GM21360 (cell line): ENCODE measurements around the gene AQP5.

ENCODE experiments used
- ATAC-seq: cut with Tn5 transposase; IDR thresholded peaks from one replicate; pipeline ENCODE4 v1.9.1; 2021; ENCODE audit warnings: mild to moderate bottlenecking, moderate library complexity; ENCODE audit not compliant: unreplicated experiment

AQP5 gene

DNA sequence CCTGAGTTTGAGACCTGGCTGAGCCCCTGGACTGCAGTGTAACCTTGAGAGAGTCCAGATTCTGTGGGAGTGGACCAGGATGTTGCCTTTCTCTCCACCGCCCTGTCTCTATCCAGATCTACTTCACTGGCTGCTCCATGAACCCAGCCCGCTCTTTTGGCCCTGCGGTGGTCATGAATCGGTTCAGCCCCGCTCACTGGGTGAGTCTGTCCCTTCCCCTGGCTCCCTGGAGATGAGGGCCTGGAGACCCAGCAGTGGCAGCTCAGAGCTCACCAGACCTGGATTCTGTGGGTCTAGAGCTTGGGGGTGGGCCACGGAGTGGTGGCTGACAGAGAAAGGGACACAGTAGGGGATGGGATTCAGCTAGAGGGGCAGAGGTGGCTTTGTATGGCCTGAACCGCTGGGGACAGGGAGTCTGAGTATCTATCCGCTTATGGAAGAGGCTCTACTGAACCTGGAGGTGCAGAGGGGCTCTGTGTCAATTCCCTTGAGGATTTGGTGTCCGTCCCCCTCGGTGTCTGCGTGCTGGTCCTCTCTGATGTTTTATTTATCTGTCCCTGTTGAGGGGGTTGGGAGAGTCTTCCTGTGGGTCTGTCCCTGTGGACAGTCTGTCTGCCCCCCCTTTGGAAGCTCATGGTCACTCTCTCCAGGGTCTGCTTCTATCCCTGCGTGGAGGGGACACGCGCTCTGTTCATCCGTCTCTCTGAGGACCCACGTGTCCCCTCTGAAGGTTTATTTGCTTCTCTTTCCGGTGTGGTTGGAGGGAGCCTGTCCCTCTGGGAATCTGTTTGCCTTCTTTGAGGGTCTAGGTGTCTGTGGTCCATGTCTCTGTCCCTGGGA lies 2.5 kb downstream of the AQP5 start:
- ATAC-seq = no peak

DNA sequence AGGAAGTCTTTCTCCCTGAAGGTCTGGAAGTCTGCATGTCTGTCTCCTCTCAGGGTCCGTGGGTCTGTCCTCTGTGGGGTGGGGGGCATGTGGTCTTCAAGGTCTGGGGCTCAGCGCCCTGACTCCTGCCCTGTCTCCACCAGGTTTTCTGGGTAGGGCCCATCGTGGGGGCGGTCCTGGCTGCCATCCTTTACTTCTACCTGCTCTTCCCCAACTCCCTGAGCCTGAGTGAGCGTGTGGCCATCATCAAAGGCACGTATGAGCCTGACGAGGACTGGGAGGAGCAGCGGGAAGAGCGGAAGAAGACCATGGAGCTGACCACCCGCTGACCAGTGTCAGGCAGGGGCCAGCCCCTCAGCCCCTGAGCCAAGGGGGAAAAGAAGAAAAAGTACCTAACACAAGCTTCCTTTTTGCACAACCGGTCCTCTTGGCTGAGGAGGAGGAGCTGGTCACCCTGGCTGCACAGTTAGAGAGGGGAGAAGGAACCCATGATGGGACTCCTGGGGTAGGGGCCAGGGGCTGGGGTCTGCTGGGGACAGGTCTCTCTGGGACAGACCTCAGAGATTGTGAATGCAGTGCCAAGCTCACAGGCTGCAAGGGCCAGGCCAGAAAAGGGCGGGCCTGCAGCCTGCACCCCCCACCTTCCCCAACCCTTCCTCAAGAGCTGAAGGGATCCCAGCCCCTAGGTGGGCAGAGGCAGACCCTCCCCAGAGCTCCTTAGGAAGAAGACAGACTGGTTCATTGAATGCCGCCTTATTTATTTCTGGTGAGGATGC lies 3.4 kb downstream of the AQP5 start:
- ATAC-seq = no peak

DNA sequence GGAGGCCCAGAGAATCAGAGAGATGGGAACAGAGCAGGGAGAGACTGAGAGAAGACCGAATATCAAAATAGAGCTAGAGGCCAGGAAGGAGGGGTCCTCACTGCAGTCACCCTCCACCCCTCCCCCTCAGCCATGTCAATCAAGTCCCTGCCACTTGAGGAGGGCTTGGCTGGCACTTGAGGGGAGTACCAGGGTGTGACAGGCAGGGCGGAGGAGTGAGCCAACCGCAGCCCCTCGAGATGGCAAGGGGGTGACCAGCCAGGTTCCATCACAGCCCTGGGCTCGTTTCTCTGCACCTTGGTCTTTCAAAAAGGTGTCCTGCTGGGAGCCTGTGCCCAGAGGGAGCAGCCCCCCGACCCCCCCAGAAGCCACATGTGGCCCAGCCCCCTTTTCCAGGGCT lies 4.2 kb downstream of the AQP5 start:
- ATAC-seq = no peak

DNA sequence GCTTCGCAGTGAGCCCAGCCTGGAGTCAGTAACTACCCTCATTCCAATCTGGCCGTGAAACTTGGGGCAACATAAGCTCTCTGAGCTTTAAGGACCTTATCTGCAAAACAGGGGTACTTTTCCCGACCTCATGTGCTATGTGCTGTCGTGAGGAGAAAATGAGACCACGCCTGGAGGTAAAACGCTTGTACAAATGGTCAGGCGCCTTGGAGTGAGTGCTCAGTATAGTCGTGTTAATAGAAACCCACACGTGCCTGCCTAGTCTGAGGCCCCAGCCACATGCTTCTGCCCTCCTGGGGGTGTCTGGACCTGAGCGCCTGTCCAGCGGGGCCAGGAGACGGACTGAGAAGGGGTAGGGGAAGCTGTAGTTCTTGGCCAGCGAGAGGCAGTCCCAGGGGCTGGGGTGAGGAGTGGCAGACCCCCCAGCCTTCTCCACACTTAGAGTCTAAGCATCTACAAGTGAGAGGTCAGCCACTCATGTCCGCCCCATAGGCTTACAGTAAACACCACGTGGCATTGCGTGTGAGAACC lies 4.9 kb downstream of the AQP5 start:
- ATAC-seq = no peak

DNA sequence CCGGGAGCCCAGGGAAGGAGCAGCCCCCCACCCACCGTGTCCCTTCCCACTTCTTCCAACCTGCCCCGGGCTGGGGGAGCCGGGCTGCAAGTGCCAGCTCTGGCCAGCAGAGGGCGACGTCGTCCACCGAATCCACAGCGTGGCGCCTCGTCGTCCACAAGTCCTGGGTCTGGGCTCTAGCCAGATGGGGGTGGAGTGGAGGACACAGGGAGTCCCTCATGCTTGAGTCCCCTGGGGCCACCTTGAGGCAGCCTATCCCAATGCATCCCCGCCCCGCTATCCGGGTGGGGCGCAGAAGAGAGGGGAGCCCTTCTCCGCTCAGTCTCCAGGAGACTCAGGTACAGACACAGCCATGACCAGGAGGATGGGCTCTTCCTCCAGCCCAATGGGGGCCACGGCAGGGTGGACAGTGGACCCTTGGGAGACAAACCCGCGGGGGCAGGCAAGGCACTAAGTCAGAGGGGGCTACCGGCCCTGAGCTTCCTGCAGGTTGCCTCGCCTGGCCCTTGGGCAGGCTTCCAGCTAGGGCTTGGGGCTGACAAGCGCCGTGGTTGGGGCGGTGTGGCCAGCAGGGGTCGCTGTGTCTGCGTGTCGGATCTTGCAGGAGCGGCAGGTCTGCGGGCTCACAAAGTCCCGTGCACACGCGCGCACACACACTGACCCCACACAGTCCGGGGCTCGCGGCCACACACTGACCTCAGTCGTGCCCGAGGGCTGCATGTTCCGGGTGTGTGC lies 5.5 kb downstream of the AQP5 start:
- ATAC-seq = peak; percentile 54

DNA sequence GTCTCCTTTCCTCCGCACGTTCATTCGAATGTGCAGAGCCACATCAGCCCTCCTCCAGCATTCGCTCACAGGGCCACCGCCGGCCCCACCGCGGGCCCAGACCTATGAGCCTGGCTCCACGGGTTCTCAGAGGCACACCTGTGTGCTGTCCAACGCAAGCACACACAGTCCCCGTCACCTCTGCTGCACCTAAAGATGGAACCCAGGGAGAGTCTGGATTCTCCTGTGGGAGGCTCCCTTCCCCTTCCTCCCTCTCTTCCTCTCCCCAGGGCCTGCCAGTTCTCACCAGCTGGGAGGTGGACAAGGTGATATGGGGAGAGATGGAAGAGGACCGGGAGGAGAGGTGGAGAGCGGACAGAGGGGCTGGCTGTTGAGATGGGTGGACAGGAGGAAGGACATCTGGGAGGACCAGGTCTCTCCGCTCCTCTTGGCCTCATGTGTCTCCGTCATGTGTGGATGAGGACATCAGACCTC lies 6.1 kb downstream of the AQP5 start:
- ATAC-seq = no peak

DNA sequence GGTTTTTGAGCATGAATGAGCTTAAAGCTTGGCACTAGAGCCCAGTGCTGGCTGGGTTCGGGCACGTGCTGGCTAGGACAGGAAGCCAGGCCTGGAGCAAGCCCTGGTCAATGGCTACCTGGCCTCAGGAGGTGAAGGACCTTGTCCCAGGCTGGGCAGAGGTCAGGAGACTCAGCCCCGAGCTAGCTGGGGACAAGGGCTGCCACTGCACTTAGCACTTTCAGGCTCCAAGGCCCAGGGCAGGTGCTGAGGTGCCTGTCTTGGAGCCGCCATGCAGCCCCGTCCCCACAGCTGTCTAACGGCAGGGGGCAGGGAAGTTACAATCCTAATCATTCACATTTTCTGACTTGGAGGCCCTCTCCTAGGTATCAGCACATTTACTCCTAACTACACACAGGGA lies 6.8 kb downstream of the AQP5 start:
- no peak for ATAC-seq

DNA sequence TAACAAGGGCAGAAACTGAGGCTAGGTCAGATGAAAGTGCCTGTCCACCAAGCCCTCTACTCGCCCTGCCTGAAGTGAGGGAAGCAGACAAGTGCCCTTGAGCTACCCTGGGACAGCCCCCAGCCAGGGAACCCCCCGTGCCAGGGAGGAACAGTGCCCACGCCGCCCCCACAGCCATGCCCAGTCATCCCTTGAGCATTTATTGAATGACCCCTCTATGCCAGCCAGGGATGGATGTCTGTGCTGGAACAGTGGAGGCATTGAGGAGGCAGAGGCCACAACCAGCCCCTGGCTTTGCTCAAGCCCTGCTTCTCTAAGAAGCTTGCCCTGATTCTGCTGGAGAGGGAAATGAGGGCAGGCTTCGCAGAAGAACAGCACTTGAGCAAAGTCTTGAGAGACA lies 7.4 kb downstream of the AQP5 start:
- ATAC-seq = no peak

DNA sequence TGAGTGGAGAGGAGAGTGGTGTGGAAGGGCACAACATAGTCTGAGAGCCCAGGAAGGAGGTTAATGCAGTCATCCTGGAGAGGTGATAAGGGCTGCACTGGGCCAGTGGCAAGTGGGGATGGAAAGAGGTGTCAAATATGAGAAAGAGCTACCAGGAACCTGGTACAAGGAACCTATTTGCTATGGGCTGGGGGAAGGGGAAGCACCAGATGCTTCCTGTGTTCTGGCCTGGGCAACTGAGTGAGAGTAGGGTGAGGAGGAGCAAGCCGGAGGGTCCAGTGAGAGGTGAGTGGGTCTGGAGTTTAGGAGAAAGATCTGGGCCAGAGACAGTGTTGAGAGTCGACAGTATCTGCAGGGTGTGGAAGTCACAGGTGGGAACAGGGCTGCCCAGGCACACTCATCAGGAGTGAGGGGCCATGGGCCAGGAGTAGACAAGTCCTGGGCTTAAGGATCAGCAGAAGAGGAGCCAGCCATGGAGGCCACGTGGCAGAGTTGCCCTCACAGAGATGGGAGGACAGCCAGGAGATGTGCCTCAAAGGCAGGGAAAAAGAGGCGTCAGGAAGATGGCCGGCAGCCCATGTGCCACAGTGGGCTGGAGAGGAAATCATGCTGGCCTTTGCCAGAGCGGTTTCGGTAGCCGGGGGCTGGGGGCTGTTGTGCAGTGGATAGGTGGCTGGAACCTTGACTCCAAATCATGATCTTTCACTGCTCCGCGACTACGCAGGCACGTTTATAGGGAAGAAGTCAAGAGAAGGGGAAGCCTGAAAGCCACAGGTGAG lies 8.2 kb downstream of the AQP5 start:
- no peak for ATAC-seq

DNA sequence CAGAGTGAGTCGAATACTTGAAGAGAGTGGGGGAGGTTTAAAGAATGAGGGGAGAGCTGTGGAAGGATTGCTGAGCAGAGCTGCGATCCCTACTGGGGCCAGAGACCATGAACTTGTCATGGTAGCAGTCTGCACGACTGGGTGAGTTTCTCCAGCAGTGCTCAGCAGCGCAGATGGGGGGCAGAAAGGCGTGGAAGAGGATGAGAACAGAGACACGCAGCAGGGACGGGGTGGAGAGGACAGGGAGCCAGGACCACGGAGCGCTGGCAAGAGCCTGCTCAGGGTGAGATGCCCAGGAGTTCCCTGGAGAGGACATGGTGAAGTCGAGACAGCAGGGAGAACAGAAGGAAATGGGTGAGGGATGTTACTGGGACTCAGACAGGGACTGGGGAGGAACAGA lies 9.0 kb downstream of the AQP5 start:
- ATAC-seq = no peak

DNA sequence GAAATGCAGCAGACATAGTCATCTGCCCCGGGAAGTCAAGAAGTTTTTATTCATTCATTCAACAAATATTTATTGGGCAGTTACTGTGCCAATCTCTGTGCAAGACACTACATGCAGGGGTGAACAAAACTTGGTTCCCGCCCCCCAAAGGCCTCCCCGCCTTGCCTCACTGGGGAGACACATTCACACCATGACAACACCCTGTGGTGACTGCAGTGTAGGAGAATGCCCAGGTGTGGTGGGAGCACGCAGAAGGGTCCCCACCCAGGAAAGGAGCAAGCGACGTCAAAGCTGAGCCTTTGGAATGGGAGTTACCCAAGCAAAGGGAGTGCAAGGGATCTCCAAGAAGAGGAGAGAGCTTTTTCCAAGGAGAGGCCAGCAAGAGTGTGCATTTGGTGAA lies 9.5 kb downstream of the AQP5 start:
- ATAC-seq = no peak

DNA sequence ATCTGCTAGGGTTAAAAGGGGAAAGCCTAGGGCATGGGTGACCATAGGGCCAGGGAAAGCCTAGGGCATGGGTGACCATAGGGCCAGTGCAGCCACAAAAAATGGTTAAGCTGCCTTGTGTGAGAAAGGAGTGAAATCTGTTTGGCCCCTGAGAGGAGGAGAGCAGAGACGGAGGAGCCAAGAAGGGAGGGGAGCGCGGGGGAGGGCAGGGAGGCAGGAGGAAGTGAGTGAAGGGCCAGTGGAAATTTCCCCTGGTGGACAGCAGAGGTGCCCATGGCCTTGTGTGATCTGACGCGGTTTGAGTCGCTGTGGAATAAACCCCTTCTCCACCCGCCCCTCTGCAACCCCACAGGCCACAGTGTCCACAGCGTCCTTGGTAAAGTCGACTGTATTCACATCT lies 10.5 kb downstream of the AQP5 start:
- ATAC-seq = no peak

DNA sequence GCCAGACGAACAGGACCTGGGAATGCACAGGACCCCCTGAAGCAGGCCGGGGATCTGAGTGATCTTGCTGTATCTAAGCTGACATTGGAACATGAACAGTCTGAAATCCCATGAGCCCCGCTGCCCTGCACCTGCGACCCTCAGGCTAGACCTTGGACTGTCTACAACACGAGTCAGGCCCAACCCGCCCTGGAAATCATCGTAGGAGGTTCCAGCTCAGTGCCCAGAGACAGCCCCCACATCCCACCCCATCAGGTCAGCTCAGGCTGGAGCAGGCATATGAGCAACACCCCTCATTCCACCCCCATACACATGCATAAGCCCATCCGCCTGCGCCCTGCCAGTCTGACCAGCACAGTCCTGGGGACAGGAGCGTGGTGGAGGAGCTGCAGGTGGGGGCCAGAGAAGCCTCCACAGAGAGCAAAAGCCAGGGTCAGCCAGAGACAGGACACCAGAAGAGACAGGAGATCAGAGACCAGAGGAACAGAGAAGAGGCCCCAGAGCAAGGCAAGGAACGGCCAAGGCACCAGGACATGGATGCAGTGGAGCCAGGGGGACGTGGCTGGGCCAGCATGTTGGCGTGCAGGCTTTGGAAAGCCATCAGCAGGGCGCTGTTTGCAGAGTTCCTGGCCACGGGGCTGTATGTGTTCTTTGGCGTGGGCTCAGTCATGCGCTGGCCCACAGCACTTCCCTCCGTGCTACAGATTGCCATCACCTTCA lies 11.1 kb downstream of the AQP5 start, which contains the start of gene AQP6:
TSS of gene AQP6 (plus strand) at position 307 of the 720 bp plus-strand sequence. CDS start at position 534, 227 bp downstream.
- ATAC-seq = no peak

DNA sequence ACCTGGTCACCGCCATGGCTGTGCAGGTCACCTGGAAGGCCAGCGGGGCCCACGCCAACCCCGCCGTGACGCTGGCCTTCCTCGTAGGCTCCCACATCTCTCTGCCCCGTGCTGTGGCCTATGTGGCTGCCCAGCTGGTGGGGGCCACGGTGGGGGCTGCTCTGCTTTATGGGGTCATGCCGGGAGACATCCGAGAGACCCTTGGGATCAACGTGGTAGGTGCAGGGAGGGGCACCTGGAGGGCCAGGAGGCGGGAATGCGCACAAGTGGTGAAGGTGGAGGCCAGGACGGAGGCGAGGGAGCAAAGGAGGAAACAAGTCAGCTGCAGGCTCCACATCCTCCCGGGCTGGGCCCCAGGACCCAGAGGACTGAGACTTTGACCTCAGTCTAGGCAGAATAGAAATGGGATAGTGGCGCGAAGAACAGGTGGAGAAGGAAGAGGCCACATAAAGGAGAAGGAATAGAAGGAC lies 11.7 kb downstream of the AQP5 start:
- ATAC-seq = no peak

DNA sequence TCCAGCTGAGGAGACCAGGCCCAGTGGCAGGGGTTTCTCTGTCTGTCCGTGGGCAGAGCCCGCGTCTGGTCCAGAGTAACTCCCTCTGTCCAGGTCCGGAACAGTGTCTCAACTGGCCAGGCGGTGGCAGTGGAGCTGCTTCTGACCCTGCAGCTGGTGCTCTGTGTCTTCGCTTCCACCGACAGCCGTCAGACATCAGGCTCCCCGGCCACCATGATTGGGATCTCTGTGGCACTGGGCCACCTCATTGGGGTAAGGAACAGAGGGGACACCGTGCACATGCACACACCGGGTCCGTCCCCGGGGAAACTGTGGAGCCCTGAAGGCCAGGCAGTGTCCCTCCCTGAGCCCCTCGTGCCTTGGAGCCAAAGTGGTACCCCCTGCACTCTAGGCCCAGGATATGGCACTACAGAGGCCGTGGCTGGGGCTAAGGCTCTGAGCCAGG lies 12.6 kb downstream of the AQP5 start:
- ATAC-seq = no peak

DNA sequence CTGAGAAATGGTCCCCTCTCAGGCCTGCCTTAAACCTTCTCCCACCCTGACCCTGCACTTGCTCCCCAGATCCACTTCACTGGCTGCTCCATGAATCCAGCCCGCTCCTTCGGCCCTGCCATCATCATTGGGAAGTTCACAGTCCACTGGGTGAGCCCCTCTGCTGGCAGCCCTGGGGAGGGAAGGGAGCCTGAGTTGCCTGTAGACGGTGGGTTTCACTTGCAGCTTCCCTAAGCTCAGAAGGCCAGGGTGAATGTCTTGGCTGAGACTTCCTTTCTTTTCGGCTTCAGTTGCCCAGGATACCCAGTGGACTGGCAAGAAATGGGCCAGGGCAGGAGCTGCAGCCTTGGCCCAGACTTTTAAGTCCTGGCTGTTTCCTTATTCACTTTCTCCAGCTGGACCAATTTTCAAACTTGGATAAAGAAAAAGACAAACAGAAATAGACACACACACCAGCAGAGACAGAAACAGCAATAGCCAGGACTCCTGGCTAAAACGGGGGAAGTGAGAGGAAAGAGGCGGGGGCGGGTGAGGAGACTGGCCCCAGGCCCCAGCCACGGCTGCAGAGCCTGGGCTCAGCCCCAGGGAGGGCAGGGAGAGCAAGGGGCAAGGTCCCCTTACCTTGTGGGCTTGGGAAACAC lies 13.1 kb downstream of the AQP5 start:
- ATAC-seq = no peak

DNA sequence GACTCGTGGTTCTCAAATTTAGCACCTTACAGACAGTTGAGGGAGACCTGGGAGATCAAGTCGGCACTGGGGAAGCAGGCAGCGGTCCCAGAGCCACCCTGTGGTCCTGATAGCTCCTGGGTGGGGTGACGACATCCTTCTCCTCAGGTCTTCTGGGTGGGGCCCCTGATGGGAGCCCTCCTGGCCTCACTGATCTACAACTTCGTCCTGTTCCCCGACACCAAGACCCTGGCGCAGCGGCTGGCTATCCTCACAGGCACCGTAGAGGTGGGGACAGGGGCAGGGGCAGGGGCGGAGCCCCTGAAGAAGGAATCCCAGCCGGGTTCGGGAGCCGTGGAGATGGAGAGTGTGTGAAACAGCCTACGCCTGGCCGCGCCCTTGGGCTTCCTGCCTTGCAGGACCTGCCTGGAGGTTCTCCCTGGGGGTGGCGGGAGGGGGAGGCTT lies 13.7 kb downstream of the AQP5 start:
- ATAC-seq = no peak

DNA sequence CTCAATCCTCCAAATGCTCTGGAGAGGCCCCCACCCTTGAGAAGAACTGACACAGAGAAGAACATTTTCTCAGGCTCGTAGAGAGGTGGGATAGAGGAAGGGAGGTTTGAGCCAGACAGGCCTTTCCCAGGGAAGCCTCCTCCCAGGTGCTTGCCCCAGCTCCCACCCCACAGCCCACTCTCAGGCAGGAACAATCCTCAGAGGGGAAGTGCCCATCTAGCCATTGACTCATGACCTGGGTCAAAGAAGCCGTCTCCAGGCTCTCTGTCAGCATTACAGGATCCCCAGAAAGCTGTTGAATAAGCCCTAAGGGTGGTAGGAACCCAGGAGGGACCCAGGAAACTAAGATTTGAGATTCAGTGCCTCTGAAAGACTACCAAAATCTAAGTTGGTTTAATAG lies 14.9 kb downstream of the AQP5 start:
- ATAC-seq = no peak

DNA sequence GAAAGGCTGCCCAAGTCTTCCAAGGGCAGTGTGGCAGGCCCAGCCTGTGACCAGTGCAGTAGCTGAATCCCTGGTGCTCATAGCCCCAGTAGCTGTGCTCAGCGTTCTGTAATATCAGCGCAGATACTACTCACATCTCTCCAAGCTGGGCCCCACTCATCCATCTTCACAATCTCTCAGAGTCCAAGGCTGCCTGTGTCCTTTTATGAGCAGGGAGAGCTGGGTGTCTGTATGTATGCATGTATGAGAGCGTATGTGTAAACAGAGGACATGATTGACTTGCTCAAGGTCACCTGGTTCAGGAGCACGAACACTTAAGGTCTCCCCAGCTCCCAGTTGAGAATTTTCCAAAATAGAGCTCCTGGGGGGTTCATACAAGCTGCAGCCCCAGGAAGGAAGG lies 16.5 kb downstream of the AQP5 start:
- ATAC-seq = no peak
